Endothelial cell of hepatic sinusoid (primary cell): ENCODE results near the gene ATP10A.
"Not testable (repeated sequence)": the region's sequence is repeated elsewhere in the genome, so short reads cannot be mapped to it uniquely, and the experiment has no call there.

Experiments used
- in situ Hi-C: cut with HindIII; loops from 2 replicates; pipeline ENCODE4 v1.10.0; 2017; ENCODE audit warnings: low sequenced_read_pairs

Gene ATP10A

DNA sequence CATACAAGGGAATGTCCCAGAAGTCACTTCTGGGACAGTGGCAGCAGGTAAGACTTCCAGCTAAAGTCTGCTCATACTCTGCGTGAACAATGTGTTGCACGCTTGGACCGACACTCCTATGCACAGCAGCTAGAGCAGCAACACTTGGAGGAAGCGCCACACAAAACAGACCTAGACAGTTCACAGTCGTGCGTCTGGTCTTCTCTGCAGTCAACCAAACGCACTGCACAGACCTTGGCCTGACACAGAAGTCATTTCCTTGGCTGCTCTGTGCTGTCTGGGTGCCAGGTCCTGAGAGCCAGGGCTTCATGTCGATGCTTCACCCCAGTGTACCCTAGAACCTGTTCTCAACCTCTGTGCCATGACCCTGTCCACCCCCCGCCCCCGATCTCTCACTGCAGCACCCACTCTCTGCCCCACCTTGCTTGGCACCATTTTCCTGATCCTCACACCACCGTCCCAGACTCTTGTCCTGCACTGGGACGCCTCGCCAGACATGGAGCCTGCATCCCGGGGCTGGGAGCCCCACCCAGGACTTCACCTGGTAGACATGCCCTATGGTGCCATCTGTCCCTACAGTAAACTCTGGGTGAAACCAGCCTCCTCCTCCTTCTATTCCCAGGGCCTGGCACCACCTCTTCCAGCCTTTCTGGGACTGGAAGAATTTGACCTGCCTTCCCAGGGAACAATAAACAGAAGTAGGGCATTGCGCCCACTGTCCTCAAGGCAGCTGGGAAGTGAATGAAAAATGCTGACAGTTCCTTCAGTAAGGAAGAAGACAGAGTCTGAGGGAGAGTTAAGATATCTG lies 3.1 kb downstream of the ATP10A start:
- in situ Hi-C loops, result no loop called here

DNA sequence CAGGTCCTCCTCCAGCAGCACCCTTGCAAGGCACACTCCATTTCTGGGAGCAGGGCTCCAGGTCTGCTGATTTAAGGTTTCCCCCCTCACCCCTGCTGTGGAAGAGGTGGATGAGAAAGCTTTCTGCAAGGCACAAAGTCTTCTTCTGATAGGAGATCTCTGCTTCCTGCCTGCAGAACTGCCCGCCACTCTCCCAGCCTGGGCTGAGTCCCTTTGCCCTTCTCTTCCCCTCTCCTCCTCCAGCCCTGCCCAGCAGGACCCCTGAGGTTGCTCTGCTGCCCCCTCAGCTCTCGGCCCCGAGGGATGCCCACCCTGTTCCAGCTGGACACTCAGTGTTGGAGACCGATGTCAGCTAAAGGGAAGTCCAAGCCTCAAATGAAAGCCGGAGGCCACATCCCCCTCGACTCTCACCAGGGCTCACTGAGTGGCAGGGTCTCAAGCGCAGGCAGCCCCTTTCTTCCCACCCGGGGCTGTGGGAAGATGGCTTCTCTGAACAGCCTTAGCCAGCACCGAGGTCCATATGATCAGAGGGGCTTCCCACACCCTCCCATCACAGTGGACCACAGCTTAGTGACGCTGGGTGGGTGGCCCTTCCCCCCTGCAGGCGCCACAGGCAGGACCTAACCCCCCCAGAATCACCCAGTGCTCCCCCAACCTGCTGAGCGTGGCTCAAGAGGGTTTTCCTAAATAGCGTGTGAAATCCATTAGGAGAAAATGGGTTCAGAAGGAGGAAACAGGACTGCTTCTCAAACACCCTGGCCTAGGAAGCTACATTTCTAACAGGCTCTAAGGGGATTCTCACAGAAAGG lies 4.0 kb downstream of the ATP10A start:
- in situ Hi-C loops, result no loop called here

DNA sequence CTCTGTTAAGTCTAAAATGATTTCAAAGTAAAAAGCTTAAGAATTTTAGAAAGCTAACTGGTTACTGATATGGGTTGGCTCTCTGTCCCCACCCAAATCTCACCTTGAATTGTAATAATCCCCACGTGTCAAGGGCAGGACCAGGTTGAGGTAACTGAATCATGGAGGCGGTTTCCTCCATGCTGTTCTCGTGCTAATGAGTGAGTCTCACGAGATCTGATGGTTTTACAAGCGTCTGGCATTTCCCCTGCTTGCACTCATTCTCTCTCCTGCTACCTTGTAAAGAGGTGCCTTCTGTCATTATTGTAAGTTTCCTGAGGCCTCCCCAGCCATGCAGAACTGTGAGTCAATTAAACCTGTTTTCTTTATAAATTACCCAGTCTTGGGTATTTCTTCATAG lies 7.1 kb downstream of the ATP10A start:
- in situ Hi-C loops, result not testable (repeated sequence)

DNA sequence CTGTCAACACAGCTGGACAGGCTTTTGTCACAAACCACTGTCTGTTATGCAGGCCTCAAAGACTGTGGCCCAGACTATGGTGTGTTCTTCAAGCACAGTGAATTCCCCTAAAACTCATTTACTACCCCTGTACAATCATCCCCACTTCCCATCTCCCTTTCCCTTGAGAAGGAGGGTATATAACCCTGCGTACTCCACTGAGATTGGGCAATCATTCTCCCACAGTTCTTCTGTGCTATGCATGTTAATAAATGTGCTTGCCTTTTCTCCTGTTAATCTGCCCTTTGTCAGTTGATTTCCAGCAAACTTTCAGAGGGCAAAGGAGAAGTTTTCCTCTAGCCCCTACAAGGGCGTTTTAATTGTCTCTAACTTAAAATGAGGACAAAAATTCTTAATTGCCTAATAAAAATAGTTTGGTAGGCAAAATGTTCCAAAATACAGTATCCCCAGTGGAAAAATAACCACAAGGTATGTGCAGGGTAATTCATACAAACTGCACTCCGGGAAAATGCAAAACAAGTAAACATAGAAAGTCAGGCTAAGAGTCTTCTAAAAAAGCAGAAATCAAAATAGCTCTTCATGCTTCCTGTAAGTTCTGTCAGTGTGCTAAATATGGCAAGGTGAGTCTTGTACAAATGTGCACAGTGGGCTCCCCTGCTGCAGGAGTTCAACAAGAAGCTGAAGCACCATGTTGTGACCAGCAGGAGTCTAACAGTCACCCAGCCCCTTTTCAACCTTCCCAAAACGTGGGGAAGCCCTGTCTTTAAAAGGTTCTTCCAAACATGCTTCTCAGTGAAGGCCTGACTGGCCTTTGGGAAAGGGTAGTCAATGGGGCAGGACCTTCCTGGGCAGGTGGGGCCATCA lies 10.2 kb downstream of the ATP10A start:
- in situ Hi-C loops, result no loop called here

DNA sequence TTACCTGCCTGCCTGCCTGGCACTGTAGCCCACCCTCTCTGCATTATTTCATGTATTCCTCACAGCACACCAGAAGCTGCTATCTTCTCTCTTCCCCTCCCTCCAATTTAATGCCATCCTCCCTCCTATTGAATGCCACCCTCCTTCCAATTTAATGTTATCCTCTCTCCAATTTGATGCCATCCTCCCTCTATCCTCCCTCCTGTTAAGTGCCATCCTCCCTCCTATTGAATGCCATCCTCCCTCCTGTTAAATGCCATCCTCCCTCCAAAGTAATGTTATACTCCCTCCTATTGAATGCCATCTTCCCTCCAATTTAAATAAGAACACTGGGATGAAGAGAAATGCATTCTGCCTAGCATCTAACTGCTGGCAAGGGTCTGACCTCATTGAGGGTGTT lies 11.1 kb downstream of the ATP10A start:
- in situ Hi-C loops, result no loop called here

DNA sequence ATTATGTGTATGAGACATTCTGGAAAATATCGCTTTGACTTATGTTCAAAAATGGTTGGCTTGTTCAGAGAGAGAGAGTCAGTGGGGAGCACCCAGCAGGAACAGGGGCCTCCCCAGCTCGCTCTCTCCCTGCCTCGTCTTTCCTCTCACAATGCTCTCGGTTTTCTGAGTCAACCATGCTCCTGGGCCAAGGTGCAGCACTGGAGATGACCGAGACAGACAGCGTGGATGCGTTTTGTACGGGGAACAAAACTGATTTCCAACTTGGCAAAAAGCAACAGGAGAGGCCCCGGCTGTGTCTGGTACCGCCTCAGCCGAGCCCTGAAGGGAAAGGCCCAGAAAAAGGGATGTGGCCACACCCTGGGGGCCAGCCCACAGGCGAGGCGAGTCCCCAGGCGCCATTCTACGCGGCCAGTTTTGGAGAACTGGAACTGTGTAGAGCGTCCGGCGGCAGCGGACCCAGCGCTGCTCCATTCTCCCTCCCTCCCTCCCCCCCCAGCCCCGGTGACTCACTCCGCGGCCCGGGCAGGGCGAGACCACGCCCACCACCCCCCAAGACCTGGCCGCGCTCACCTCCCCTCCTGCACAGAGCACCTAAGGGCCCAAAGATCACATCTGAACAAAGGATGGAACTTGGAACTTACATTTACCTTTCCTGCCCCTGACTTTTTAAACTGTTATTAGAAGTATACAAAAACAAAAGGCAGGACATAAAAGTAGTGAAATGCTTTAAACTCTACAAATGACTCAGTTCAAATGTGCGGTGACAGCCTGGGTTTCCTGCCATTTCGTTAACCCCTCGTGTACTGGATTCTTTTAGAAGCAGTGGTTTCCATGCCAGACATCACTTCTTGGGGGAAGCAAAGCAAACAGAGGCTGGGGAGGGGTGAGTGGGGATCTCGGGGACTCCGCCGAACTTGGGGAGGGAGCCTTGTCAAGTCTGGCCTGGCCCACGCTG lies 12.7 kb downstream of the ATP10A start:
- in situ Hi-C loops, result no loop called here

DNA sequence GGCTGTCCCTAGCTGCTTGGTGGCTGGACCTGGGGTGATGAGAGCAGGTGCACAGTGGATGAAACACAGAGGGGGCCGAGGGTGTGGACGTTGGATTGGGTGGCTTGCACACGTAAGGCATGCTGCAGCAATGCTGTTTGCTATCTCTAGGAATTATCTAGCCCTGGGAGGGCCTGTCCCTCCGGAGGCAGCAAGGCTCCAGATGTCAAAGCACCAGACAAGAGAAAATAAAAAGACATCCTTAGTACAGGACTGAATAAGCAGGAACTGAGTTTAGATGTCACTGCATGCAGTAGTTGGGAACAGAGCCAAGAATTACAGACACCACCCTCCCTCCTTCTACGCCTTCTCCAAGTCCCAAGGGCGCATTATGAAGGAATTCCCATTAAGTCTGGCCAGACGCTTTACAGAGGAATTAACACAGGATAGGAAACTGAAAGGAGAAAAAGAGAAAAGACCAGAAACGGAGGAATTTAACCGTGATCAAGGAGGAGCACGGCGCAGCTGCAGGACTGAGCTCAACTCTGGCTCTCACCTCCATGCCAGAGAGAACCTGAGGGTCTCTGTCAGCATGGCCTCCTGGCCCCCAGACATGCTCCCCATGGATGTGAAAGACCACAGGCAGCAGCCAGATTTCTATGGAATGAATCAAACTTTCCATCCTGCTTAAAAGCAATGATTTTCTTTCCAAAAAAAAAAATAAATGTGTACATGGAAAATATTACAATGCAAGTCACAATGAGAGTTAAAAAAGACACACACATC lies 13.8 kb downstream of the ATP10A start:
- in situ Hi-C loops, result no loop called here

DNA sequence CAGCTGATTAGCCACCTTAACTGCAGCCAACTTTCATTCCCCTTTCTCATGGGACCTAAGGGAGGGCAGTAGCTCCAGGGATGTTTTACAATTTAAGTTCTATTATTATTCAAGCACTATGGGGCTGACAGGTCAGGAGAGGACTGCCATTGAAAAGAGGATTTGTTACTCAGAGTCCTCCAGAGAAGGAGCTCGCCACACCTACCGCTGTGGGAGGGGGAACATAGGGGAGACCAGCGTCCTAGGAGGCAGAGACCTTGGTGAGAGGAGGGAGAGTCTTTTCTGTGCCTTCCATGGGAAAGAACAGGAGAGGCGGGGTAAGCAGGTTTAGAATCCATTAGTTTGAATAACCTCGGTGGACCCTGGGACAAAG lies 14.4 kb downstream of the ATP10A start:
- in situ Hi-C loops, result no loop called here

DNA sequence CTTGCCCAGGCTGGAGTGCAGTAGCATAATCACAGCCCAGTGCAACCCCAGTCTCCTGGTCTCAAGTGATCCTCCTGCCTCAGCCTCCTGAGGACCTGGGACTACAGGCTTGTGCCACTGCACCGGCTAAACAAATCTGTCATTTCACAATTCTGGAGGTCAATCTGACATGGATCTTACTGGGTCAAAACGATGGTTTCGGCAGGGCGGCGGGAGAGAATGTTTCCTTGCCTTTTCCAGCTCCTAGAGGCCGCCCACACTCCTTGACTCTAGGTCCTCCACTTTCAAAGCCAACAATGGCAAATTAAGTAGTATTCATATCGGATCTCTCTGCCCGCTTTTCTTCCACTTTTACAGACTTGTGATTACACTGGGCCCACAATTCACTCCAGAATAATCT lies 14.8 kb downstream of the ATP10A start:
- in situ Hi-C loops, result no loop called here

DNA sequence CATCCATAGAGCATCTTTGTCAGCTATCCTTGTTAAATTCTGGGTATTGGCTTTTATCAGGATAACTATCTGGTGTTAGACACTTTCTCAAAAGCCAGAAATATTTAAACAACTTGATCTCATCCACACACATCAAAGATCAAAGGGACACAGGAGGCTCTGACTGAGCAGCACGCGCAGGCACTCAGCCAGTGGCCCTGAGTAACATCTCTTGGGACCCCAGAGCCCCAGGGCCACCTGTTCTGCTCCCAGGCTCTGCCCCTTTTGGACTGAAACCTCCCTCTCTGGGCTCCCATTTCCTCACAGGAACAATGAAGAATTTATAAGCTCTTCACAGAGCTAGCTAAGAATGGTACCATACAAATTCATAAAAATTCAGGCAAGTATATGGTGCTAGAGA lies 16.1 kb downstream of the ATP10A start:
- in situ Hi-C loops, result no loop called here

DNA sequence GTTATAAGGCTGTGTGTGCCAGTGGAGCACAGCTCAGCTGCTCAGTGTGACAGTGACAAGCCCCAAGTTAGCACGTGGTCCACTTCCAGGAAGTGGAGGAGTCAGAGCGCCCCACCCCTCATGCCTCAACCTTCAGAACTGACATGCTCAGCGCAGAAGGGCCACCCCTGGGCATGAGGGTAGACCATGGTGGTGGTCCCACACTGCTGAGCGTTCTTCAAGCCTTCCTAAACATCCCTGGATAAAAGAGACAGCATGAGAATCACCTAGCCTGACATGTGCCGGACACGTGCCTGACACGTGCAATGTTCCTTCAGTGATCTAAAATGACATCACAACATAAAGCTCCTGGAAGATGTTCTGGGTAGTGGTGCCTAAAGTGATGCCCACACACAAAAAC lies 16.8 kb downstream of the ATP10A start:
- in situ Hi-C loops, result no loop called here

DNA sequence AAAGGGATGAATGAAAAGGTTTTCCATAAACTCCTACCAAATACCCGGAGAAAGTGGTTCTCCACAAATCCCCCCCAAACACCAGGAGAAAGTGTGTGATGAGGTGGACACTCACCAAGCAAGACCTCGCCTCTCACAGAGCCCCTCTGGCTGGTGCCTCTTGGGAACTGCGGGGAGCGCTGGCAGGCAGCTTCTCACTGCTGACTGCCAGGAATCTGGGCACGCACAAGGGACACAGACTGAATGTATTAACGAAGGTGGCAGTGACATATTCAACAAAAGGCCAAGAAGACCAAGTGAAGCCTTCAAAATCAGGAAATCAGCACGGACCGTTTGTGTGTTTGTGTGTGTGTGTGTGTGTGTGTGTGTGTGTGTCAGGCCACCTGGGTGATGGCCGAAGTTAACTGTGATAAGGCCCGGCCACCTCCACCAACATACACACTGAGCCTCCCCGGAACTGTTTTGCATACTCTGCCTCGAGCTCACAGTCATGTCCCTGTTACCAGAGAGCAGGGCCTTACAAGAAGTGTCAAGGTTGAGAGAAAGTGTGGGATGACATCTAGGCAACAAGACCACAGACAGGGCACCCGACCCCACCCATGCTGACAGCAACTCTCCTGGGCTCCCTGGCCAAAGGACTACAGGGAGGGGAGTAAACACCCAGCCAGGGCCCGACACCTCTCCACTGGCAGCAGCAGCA lies 18.0 kb downstream of the ATP10A start:
- in situ Hi-C loops, result no loop called here

DNA sequence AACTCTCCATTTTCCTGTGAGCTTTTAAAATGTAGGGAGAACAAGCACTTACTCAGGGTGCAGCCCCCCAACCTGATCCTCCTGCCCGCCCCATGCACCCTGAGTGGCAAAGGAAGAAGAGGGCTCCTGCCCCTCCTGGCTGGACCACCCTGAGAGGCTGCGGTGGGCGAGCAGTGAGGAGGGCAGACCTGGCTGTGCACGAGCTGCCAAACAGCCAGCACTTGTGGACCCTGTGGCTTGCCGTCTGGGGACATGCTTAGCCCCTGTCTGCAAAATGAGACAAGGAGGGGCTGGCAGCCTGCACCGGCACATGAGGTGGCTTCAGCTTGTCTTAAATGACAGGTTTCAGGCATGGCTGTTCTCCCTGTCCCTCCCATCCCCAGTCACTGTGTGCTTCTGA lies 18.6 kb downstream of the ATP10A start:
- in situ Hi-C loops, result no loop called here

DNA sequence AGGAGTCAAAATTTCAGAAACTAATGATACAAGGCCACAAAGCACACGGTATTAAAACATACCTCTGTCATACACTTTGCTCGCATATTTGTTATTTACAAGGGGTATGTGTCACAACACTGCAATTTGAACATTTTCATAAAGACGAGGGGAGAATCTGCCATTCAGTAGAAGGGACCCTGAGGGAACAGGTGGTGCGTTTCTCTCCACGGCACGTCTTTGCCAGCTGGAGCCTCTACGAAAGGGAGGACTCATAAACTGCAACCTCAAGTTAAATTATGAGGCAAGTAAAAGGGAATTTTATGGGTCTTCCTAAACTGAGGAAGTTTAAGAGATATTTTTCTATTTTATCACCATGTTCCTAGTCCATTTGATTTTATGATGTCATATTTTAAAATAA lies 19.1 kb downstream of the ATP10A start:
- in situ Hi-C loops, result no loop called here

DNA sequence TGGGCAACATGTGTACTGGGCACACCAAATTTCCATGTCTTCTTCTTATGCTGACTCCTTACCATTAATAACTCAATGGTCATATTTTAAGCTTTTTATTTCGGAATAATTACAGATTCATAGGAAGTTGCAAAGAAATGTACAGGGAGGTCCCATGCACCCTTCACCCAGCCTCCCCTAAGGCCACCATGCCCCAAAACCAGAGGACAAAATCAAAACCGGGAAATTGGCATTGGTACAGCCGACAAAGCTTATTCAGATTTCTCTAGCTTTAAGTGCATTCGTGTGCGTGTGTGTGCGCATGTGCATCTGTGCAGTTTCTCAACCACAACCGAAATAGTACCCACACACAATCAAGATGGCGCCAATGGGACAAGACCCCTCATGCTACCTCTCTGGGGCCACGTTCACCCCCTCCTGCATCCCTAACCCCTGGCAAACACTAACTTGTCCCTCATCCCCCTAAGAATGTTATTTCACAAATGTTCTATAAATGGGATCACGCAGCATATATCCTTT lies 23.4 kb downstream of the ATP10A start:
- in situ Hi-C loops, result no loop called here

DNA sequence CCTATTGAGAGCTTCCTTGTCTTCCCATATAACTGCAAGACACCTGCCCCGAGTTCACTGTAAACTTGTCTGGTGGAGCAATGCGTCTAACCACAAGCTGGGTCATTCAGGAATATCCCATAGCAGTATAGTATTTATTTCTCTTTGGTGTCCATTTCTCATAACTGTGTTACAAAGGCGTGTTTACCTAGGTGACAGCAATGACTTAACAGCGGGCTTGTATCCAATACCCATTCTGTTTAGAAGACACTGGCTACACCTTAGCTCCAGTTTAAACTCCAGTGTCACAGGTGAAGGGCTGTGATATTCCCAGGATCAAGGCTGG lies 24.3 kb downstream of the ATP10A start:
- in situ Hi-C loops, result no loop called here

DNA sequence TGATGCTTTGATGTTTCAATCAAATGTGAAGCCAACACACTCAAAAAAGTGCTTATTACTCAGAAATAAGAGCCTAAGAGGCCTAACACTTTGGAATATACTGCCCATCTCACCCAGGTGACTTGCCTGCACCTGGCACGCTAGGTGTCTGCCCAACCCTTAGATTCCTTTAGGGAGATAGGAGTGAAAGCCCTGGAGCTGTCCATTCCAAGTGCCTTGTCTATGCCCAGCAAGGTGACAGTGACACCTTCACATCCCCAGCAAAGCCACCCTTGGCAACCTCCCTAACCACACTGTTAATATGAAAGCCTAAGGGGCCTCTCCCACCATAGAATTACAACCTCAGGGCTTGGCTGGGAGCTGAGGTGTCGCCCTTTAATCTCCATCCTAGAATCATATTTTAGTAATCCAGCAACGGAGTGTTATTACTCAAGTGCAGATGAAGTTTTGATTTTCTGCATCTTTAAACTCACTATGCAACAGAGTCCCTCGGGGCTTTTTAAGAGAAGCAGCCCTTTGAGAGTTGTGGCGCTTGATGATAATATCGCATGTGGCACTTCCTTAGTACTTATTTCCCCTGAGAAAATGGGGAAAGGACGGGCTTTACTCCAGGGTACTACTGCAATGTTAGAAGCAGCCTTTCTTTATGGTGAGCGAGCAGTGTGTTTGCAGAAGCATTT lies 24.8 kb downstream of the ATP10A start:
- in situ Hi-C loops, result no loop called here

DNA sequence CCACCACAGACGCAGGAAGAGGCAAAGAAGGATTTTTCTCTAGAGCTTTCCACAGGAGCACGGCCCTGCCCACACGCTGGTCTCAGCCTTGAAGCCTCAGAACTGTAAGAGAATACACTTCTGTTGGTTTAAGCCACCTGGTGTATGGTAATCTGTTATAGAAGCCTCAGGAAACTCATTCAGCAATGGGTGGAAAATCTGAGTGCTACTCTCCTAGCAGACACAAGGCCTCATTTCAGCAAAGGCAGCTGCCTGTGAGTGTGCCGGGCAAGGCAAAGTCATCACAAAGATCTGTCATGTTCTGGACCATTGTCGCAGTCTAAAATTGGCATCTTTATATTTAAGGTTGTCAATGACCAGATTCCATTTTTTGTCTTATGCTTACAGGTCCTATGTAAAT lies 31.0 kb downstream of the ATP10A start:
- in situ Hi-C loops, result no loop called here
